ENCODE data around the gene DNMT1. TPM values are rescaled to one million over a fixed set of nuclear protein-coding genes. Genes with fewer than 3 reads are reported as not detected.
"Not testable (repeated sequence)": the region's sequence is repeated elsewhere in the genome, so short reads cannot be mapped to it uniquely, and the experiment has no call there.

The DNMT1 gene
- 44.1 TPM for total RNA-seq

GRCh38 chr19:10194500-10195198 lies at the start of gene DNMT1:
DNMT1 (minus strand) TSS chr19:10194953; CDS start chr19:10194899, 54 bp downstream.
- DNase-seq (ENCODE audit: low spot score) = peak; percentile 95

GRCh38 chr19:10243606-10244005 lies 48.9 kb upstream of the DNMT1 start:
- no peak for DNase-seq (ENCODE audit: low spot score)

- not testable (repeated sequence) for DNase-seq (ENCODE audit: low spot score)
Observed at GRCh38 chr19:10241826-10242449, 47.2 kb upstream of the DNMT1 start.

DNA sequence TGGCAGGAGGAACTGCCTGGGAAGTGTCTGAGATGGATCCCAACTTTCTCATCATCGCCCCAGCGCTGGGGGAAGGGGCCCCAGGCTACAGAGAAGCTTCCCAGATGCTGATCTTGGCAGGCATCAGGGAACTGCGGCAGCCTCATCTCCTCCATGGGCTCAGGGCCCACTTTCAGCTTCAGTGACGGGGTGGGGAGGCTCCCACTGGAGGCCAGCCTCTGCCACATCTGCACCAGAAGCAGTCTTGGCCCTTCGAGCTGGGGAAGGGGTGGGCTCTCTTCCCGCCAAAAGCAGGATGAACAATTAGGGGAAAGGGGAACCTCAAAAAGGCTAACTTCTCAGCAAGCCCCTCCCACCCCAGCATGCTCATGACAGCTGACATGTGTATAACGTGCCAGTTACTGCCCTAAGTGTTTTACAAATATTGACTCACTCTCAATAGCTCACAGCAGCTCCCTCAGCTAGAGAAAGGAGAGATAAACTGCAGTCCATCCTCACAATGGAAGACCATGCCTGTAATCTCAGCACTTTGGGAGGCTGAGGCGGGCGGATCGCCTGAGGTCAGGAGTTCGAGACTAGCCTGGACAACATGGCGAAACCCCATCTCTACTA lies 43.5 kb upstream of the DNMT1 start:
- peak; percentile 52 for DNase-seq (ENCODE audit: low spot score)

- DNase-seq (ENCODE audit: low spot score) = no peak
Observed at GRCh38 chr19:10237702-10238101, 42.9 kb upstream of the DNMT1 start.

DNA sequence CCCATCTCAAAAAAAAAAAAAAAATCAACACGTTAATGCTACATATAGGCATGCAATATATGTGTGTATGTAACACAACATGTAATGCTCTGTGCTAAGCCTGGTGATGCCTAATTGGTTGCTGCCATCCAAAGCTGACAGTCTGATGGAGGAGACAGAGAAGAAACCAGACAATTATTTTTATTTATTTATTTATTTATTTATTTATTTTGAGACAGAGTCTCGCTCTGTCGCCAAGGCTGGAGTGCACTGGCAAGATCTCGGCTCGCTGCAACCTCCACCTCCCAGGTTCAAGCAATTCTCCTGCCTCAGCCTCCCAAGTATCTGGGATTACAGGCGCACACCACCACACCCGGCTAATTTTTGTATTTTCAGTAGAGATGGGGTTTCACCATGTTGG lies 40.7 kb upstream of the DNMT1 start:
- DNase-seq (ENCODE audit: low spot score) = not testable (repeated sequence)

DNA sequence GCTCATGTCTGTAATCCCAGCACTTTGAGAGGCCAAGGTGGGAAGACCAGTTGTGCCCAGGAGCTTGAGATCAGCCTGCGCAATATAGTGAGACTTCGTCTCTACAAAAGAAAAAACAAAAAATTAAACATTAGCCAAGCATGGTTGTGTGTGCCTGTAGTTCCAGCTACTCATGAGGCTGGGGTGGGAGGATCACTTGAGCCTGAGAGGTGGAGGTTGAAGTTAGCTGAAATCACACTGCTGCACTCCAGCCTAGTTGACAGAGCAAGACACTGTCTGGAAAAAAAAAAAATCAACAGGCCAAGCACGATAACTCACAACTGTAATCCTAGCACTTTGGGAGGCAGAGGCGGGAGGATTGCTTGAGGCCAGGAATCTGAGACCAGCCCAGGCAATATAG lies 40.2 kb upstream of the DNMT1 start:
- no peak for DNase-seq (ENCODE audit: low spot score)

- DNase-seq (ENCODE audit: low spot score) = no peak
Observed at GRCh38 chr19:10233946-10234345, 39.2 kb upstream of the DNMT1 start.

- DNase-seq (ENCODE audit: low spot score) = no peak
Observed at GRCh38 chr19:10231612-10232228, 37.0 kb upstream of the DNMT1 start.

- peak; percentile 64 for DNase-seq (ENCODE audit: low spot score)
Observed at GRCh38 chr19:10230861-10231611, 36.3 kb upstream of the DNMT1 start, which contains the start of gene S1PR2. S1PR2 (minus strand) TSS chr19:10231331; CDS start chr19:10224905, 6,426 bp downstream.

DNA sequence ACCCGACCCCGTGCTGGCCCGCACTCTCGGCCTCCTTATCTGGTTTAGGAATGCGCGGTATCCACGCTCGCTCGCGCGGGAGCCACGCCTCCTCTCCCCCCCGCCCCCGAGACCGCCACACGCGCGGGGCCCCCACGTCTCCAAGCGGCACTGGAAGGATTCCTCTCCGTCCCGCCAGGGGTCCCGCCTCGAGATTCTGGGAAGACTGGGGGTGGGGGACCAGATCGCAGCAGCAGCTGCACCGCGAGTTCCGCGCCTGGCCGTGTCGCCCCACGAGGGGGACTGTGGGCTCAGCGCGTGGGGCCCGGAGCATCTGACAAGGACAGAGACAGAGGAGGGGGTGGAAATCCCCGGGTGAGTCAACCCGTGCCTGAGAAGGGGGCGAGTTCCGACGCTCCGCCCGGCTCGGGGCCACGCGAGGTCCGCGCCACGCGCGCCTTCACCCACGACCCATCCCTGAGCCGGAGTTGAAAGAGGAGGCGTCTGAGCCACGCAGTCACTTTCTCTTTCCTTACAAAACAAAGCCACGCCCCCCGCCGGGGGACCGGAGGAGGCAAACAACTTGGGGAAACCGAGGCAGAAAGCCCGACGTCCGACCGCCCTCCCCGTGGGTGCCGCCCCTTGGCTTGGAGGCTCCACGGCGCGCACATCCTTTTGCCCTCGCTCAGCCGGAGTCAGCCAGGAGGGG lies 35.6 kb upstream of the DNMT1 start:
- peak; percentile 37 for DNase-seq (ENCODE audit: low spot score)

DNA sequence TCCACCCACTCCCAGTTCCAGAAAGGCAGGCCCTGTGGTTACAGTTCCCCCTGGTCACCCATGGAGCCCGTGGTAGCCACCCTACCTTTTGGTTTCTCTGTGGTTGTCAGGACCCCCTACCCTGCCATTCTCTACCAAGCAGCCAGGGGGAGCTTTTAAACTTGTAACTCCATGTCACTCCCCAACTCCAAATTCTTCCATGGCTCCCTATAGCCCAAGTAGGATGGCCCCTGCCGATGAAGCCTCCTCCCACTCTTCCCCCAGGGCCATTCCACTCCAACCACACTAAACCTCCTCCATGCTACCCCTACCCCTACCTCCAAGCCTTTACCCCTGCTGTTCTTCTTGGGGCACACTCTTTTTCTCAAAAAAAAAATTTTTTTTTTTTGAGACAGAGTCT lies 34.2 kb upstream of the DNMT1 start:
- DNase-seq (ENCODE audit: low spot score) = no peak

DNA sequence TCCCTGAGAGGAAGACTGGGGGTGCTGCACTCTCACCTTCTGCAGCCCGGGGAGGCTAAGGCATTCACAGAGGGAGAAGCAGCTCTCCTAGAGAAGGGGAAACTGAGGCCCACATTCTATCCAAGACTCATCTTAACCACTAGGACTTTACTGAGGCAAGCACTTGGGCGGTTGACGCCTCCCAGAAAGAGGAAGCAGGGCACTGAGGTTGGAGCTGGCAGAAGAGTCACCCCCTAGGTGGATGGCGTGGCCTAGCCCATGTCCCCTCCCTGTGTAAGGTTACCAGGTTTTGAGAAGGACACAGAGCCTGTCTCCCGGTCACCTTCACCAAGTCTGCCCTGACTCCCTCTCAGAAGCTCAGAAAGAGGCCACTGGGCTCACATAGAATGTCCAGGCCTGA lies 33.6 kb upstream of the DNMT1 start:
- no peak for DNase-seq (ENCODE audit: low spot score)

- no peak for DNase-seq (ENCODE audit: low spot score)
Observed at GRCh38 chr19:10227026-10227971, 32.5 kb upstream of the DNMT1 start.

GRCh38 chr19:10226376-10227025 lies 31.7 kb upstream of the DNMT1 start:
- peak; percentile 74 for DNase-seq (ENCODE audit: low spot score)

DNA sequence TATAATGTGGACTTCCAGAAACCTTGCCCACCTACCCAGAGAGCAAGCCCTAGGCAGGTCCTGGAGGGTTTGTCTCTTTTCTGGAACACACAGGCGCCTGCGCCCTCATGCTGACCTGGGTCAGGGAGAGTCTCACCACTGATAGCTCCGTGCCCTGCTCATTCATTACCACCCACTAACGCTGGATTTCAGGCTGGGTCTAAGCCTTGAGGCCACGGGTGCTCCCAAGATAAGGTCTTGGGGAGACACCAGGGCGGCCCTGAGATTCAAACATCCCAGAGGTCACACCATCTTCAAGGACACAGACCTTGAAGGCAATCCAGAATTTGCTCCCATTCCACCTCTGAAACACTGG lies 31.2 kb upstream of the DNMT1 start:
- no peak for DNase-seq (ENCODE audit: low spot score)

- DNase-seq (ENCODE audit: low spot score) = no peak
Observed at GRCh38 chr19:10224337-10224736, 29.6 kb upstream of the DNMT1 start.

DNA sequence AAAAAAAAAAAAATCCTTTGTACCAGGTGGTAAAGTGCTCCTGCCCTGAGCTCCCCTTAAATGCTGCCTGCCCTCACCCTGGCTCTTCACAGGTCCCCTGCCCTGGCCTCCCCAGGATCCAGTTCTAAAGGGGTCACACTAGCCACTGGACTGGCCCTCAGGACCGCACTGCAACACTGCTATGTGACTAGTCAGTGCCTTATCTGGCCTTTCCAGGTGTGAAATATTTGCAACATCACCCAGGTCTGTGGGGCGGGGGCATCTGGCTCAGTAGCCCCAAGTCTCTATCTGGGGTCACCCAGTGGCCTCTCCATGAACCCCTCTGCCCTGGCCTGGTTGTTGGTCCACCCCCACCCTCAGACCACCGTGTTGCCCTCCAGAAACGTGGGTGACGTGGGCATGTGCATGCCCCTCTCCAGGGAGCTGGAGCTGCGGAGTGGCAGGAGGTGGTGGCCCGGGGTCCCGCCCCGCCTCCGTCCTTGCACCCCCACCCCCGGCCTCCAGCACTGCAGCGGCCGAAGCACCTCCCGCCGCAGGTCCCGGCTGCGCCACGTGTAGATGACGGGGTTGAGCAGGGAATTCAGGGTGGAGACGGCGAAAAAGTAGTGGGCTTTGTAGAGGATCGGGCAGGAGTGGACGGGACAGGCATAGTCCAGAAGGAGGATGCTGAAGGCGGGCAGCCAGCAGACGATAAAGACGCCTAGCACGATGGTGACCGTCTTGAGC lies 28.9 kb upstream of the DNMT1 start:
- DNase-seq (ENCODE audit: low spot score) = no peak
